ENCODE data around the gene VTI1A.

GRCh38 chr10:112792487-112793201 is 345.6 kb downstream of the VTI1A start:
- TF ChIP-seq POLR2A (IDR thresholded peaks at IDR 0.05; ENCODE audit: low read length) (no peak), GATA1 (IDR thresholded peaks at IDR 0.05; ENCODE audit: low read depth, low read length) (no peak)

Measured in erythroblast (primary cell).